Vagina (tissue), 2 donors: ENCODE measurements around the gene MAK.

Experiments
- POLR2A ChIP-seq, 2 donors: fragments of 450-650 bp; IDR thresholded peaks; one replicate each; pipeline ENCODE4 v1.6.1; 2017; ENCODE audit warnings: antibody characterized with exemption in 2 of 2, mild to moderate bottlenecking in 2 of 2, moderate library complexity in 2 of 2
- POLR2AphosphoS5 ChIP-seq, 2 donors: sonication (generic); formaldehyde crosslinking; IDR thresholded peaks; one replicate each; pipeline ENCODE4 v1.9.0; 2017; ENCODE audit warnings: antibody characterized with exemption in 2 of 2, mild to moderate bottlenecking in 2 of 2, low read depth in 1 of 2; ENCODE audit not compliant: insufficient read depth in 1 of 2
- TF ChIP-seq, protein P1 (sequence below), 3 experiments: fragments of 450-650 bp in 2 of 3; fragments of 200-600 bp in 1 of 3; sonication (generic) in 1 of 3; IDR thresholded peaks; one replicate each; pipeline ENCODE4 v1.5.1; 2017 to 2019; ENCODE audit warnings: antibody characterized with exemption in 3 of 3, mild to moderate bottlenecking in 2 of 3, moderate library complexity in 2 of 3

DNA sequence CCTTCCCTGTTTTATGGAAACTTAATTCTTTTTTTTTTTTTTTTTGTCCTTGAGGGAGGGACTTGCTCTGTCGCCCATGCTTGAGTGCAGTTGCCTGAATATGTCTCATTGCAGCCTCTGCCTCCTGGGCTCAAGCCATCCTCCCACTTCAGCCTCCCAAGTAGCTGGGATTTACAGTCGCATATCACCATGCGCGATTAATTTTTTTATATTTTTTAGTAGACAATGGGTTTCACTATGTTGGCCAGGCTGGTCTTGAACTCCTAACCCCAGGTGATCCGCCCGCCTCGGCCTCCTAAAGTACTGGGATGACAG, 114.8 kb downstream of the MAK start:
- TF ChIP-seq, protein P1, sequence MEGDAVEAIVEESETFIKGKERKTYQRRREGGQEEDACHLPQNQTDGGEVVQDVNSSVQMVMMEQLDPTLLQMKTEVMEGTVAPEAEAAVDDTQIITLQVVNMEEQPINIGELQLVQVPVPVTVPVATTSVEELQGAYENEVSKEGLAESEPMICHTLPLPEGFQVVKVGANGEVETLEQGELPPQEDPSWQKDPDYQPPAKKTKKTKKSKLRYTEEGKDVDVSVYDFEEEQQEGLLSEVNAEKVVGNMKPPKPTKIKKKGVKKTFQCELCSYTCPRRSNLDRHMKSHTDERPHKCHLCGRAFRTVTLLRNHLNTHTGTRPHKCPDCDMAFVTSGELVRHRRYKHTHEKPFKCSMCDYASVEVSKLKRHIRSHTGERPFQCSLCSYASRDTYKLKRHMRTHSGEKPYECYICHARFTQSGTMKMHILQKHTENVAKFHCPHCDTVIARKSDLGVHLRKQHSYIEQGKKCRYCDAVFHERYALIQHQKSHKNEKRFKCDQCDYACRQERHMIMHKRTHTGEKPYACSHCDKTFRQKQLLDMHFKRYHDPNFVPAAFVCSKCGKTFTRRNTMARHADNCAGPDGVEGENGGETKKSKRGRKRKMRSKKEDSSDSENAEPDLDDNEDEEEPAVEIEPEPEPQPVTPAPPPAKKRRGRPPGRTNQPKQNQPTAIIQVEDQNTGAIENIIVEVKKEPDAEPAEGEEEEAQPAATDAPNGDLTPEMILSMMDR (IDR thresholded peaks at IDR 0.05) = no peak
- TF ChIP-seq POLR2A (IDR thresholded peaks at IDR 0.05) = no peak
- TF ChIP-seq POLR2AphosphoS5 (IDR thresholded peaks at IDR 0.05; ENCODE audit: insufficient read depth in 1 of 2, low read depth in 1 of 2) = no peak
